Measurements from ENCODE around the gene DIRAS2.
"Not testable (repeated sequence)": the region's sequence is repeated elsewhere in the genome, so short reads cannot be mapped to it uniquely, and the experiment has no call there.

DIRAS2 gene, protein sequence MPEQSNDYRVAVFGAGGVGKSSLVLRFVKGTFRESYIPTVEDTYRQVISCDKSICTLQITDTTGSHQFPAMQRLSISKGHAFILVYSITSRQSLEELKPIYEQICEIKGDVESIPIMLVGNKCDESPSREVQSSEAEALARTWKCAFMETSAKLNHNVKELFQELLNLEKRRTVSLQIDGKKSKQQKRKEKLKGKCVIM
- 0 reads per million in 2 donors for total RNA-seq

- no peak for DNase-seq
Measured at GRCh38 chr9:90642570-90643539, at the start of gene DIRAS2. Gene DIRAS2, minus strand, starts transcription at chr9:90642824. Its CDS starts 28,997 bp downstream, at chr9:90613827.

DNA sequence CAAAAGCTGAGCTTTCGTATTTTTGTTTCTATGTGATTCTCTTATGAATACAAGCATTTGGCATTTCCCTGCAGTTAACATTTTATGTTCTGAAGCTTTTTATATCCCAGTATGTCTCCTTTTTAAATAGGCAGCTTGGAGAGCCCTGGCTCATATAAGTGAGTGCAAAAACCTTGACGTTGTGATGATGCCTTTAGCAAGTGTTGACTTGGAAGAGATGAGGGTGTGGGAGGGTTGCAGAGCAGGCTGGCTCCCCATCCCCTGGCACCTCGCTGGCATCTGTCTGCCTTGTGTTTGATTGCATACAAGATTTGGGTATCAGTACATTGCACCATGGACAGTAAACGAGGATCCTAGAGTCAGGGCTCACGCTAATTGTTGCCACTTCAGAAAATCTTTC is 42.1 kb upstream of the DIRAS2 start:
- DNase-seq, result no peak

DNA sequence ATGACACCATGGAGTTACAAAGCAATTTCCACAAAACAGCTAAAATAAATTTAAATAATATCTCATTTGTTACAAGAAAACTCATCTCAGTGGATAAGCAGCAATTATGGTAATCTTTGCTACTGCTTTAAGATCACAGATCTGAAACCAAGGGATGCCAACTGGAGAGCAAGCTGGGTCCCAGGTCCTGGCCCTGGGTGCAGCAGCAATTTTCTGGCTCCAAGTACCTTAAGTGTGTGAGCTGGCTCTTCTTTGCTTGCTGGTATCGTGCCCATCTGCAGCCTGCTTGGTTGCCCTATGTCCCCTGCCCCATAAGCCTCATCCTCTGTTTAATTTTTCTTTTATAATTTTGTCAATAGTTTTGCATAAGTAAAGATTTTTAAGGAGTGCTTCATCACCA is 41.5 kb upstream of the DIRAS2 start:
- DNase-seq, result no peak

GRCh38 chr9:90680534-90680933 is 37.9 kb upstream of the DIRAS2 start:
- no peak for DNase-seq

DNA sequence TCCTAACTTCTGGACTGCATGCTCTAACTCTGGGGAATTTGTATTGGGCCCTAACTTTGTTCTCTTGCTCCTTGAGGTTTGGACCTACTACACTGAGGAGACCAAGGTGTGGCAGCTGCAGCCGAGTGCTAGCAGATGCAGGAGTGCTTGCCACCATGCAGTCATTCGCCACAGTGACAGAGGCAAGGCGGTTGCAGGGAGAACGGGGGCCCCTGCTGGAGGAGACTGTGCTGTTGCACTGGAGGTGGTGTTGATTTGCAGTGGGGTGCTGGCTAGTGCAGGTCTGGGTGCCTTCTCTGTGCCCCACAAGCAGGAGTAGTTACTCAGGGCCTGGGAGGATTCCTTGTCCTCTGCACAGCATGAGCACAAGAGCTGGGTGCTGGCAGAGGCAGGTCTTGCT is 22.4 kb upstream of the DIRAS2 start:
- no peak for DNase-seq

- no peak for DNase-seq
Measured at GRCh38 chr9:90659650-90660364, 17.2 kb upstream of the DIRAS2 start.

DNA sequence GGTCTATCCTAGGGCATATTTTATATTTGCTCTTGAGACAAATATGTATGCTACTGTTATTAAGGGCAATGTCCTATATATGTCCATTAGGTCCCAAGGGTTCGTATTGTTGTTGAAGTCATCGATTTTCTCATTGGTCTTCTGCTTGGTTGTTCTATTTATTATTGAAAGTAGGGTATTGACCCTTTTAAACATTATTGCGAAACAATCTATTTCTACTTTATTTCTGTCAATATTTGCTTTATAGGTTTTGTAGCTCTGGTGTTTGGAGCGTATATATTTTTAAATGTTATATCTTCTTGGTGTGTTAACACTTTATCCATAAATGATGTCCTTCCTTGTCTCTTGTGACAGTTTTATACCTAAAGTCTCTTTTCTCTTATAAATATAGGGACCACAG is 16.2 kb upstream of the DIRAS2 start:
- no peak for DNase-seq

- no peak for DNase-seq
Measured at GRCh38 chr9:90658181-90658580, 15.6 kb upstream of the DIRAS2 start.

DNA sequence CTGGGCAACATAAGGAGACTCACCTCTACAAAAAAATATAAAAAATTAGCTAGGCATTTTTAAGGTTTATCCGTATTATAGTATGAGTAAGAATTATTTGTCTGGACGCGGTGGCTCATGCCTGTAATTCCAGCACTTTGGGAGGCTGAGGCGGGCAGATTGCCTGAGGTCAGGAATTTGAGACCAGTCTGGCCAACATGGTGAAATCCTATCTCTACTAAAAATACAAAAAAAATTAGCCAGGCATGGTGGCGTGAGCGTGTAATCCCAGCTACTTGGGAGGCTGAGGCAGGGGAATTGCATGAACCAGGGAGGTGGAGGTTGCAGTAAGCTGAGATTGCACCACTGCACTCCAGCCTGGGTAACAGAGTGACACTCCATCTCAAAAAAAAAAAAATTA is 14.3 kb upstream of the DIRAS2 start:
- DNase-seq, result not testable (repeated sequence)

- no peak for DNase-seq
Measured at GRCh38 chr9:90651246-90651645, 8.6 kb upstream of the DIRAS2 start.

GRCh38 chr9:90647843-90648242 is 5.2 kb upstream of the DIRAS2 start:
- no peak for DNase-seq

DNA sequence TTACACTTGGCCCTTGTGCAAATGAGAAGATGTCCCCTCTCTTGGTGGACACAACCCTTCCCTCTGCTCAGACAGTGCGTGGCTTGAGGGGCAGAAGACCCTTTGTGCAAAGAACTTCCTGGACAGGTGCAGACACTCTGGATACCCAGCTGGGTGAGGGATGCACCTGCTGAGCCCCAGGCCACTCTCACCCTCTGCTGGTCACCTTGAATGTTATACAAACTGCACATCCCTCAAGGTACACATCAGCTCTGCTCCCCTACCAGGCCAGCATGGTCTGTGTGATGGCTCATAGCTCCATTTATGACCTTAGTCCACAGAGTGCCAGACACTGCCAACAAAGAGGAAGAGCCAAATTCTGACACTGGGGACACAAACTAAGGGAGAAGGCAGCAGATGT is 3.1 kb upstream of the DIRAS2 start:
- no peak for DNase-seq

- no peak for DNase-seq
Measured at GRCh38 chr9:90641884-90642487, 638 bp downstream of the DIRAS2 start.

GRCh38 chr9:90641086-90641485 is 1.5 kb downstream of the DIRAS2 start:
- no peak for DNase-seq

GRCh38 chr9:90640361-90640760 is 2.3 kb downstream of the DIRAS2 start:
- DNase-seq, result no peak

- no peak for DNase-seq
Measured at GRCh38 chr9:90637626-90638025, 5.0 kb downstream of the DIRAS2 start.

GRCh38 chr9:90632647-90633207 is 9.9 kb downstream of the DIRAS2 start:
- no peak for DNase-seq

DNA sequence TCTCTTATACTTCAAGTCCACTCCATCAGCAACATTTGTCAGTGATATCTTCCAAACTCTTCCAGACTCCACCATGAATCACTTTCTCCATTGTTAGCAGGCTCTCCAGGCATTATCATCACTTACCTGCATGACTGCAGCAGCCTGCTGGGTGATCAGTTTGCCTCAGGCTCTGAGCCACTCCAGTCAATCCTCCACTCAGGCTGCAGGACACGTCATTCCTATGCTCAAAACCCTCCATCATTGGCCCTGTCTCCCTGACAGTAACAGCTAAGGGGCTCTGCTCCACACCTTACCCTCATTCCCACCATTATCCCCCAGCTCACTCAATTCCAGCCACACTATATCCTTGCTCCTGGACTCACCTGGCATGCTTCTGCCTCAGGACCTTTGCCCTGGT is 10.7 kb downstream of the DIRAS2 start:
- no peak for DNase-seq

GRCh38 chr9:90629991-90630390 is 12.6 kb downstream of the DIRAS2 start:
- no peak for DNase-seq

- DNase-seq, result no peak
Measured at GRCh38 chr9:90629354-90629753, 13.3 kb downstream of the DIRAS2 start.

DNA sequence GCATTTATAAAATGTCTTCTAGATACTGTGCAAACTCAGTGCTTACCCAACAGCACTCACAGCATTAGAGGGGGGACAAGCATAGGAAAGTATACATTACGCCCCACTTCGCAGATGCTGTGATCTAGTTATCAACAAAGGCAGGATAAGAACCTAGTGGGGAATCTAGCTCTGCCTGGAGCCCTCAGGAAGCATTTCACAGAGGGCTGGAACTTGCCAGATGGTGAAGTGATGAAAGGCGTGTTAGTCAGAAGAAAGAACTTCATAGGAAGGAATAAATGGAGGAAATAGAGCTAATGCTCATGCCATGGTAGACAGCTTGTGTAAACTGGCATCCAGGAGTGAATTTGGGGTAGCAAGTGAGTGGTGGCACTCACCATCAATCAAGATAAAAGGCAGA is 25.8 kb downstream of the DIRAS2 start:
- no peak for DNase-seq

DNA sequence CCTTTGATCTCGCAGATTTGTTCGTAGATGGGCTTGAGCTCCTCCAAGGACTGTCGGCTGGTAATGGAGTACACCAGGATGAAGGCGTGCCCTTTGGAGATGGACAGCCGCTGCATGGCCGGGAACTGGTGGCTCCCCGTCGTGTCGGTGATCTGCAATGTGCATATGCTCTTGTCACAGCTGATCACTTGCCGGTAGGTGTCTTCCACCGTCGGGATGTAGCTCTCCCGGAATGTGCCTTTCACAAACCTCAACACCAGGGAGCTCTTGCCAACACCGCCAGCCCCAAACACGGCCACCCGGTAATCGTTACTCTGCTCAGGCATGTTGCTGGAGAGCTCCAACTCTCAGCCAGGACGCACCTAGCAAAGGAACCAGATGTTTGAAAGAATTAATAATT is 29.1 kb downstream of the DIRAS2 start:
- DNase-seq, result no peak

GRCh38 chr9:90612957-90613356 is 29.7 kb downstream of the DIRAS2 start:
- DNase-seq, result no peak

Data from T-helper 9 cell (primary cell).